Natural killer cell treated with Interleukin-12 subunit alpha and Interleukin-12 subunit beta and Interleukin-15 and Interleukin-18, amount 100 ng/mL, for 72 hours (primary cell): ENCODE data around the gene STARD3NL. TPM values are rescaled to one million over a fixed set of nuclear protein-coding genes. Genes with fewer than 3 reads are reported as not detected.
"Not testable (repeated sequence)": the region's sequence is repeated elsewhere in the genome, so short reads cannot be mapped to it uniquely, and the experiment has no call there.

Source experiments
- ATAC-seq, 2 donors: fragments of 150-1000 bp; cut with Tn5 transposase in 1 of 2; sonication (Bioruptor Pico), chemical (Tn5 transposase) in 1 of 2; 2 replicates each; pipeline ENCODE4 v1.10.0; 2021
- DNase-seq: peaks from one replicate; pipeline ENCODE4 v3.0.0; 2022; ENCODE audit warnings: low spot score
- H3K27ac Mint-ChIP-seq, 2 donors: 1 replicate in 1 of 2; 2 replicates in 1 of 2; pipeline ENCODE4 v1.8.0; 2022; ENCODE audit warnings: mixed read lengths in 2 of 2, mild to moderate bottlenecking in 1 of 2, moderate library complexity in 1 of 2
- H3K27me3 Mint-ChIP-seq, 2 donors: 1 replicate in 1 of 2; 2 replicates in 1 of 2; pipeline ENCODE4 v1.8.0; 2022; ENCODE audit warnings: mixed read lengths in 2 of 2
- H3K36me3 Mint-ChIP-seq: one replicate; pipeline ENCODE4 v1.8.0; 2022; ENCODE audit warnings: mixed read lengths
- H3K4me1 Mint-ChIP-seq, 2 donors: 1 replicate in 1 of 2; 2 replicates in 1 of 2; pipeline ENCODE4 v1.8.0; 2022; ENCODE audit warnings: low read depth in 2 of 2, mixed read lengths in 2 of 2, mild to moderate bottlenecking in 1 of 2
- H3K4me3 Mint-ChIP-seq: one replicate; pipeline ENCODE4 v1.8.0; 2022; ENCODE audit warnings: mixed read lengths
- H3K9me3 Mint-ChIP-seq: 2 replicates; pipeline ENCODE4 v1.8.0; 2022; ENCODE audit warnings: mixed read lengths
- total RNA-seq, 2 donors: library from RNA; stranded (reverse); gene quantifications; one replicate each; pipeline ENCODE4 v1.2.3, GENCODE V29; 2022

STARD3NL gene
- total RNA-seq, 2 donors from 2014 or later, result 49.3 to 52.1 TPM

GRCh38 chr7:38169847-38170246, 8.2 kb upstream of the STARD3NL start:
- H3K27me3 Mint-ChIP-seq, result peaks cover 0 to 15% of the 10 kb centered on the region in 2 donors

GRCh38 chr7:38171623-38172391, 6.2 kb upstream of the STARD3NL start:
- H3K4me1 Mint-ChIP-seq, result peaks cover 18 to 48% of the 10 kb centered on the region in 2 donors
- H3K27me3 Mint-ChIP-seq, result peaks cover 0 to 17% of the 10 kb centered on the region in 2 donors
- peak overlapping the region in 1 of 2 donors; percentile 3 for H3K27ac Mint-ChIP-seq
- ATAC-seq (peak in 1 of 2 donors; percentile 53), DNase-seq (no peak)
- peak overlapping the region; percentile 50 for H3K4me3 Mint-ChIP-seq
- no peaks in the 10 kb centered on the region for H3K9me3 Mint-ChIP-seq
- H3K36me3 Mint-ChIP-seq, result no peaks in the 10 kb centered on the region

More at GRCh38 chr7:38169847-38170246, 8.2 kb upstream of the STARD3NL start:
- H3K4me3 Mint-ChIP-seq, result peak overlapping the region; percentile 23
- H3K4me1 Mint-ChIP-seq, result peaks cover 18 to 48% of the 10 kb centered on the region in 2 donors
- ATAC-seq (peak; percentile 55 to 97), DNase-seq (no peak)
- no peak overlapping the region for H3K27ac Mint-ChIP-seq
- H3K9me3 Mint-ChIP-seq, result no peaks in the 10 kb centered on the region
- H3K36me3 Mint-ChIP-seq, result no peaks in the 10 kb centered on the region

GRCh38 chr7:38175547-38175946, 2.5 kb upstream of the STARD3NL start:
- Mint-ChIP-seq H3K4me1 (peaks cover 36 to 46% of the 10 kb centered on the region in 2 donors), H3K27me3 (peaks cover 0 to 17% of the 10 kb centered on the region in 2 donors)
- H3K9me3 Mint-ChIP-seq, H3K27ac Mint-ChIP-seq, DNase-seq, H3K4me3 Mint-ChIP-seq, ATAC-seq, H3K36me3 Mint-ChIP-seq: not testable (repeated sequence)

- Mint-ChIP-seq H3K4me1 (peaks cover 37 to 44% of the 10 kb centered on the region in 2 donors), H3K9me3 (no peaks in the 10 kb centered on the region), H3K27me3 (peaks cover 0 to 13% of the 10 kb centered on the region in 2 donors), H3K4me3 (peak overlapping the region; percentile 92), H3K27ac (peak overlapping the region; percentile 81 to 96), H3K36me3 (no peaks in the 10 kb centered on the region)
- ATAC-seq (no peak), DNase-seq (no peak)
These were observed 433 bp upstream of the STARD3NL start for GRCh38 chr7:38177621-38178003.

- H3K9me3 Mint-ChIP-seq, result no peaks in the 10 kb centered on the region
- DNase-seq (peak; percentile 69), ATAC-seq (peak; percentile 48 to 56)
- peaks cover 42 to 48% of the 10 kb centered on the region in 2 donors for H3K4me1 Mint-ChIP-seq
- peaks cover 1% of the 10 kb centered on the region for H3K36me3 Mint-ChIP-seq
- H3K4me3 Mint-ChIP-seq, result peak overlapping the region; percentile 92
- peaks cover 0 to 11% of the 10 kb centered on the region in 2 donors for H3K27me3 Mint-ChIP-seq
- H3K27ac Mint-ChIP-seq, result peak overlapping the region; percentile 81 to 96
These were observed 775 bp downstream of the STARD3NL start for GRCh38 chr7:38178695-38179344.

GRCh38 chr7:38179776-38180226, 1.8 kb downstream of the STARD3NL start:
- peaks cover 7% of the 10 kb centered on the region for H3K36me3 Mint-ChIP-seq
- peak overlapping the region; percentile 92 for H3K4me3 Mint-ChIP-seq
- peaks cover 0 to 3% of the 10 kb centered on the region in 2 donors for H3K27me3 Mint-ChIP-seq
- peaks cover 45 to 47% of the 10 kb centered on the region in 2 donors for H3K4me1 Mint-ChIP-seq
- DNase-seq (no peak), ATAC-seq (no peak)
- H3K9me3 Mint-ChIP-seq, result no peaks in the 10 kb centered on the region
- H3K27ac Mint-ChIP-seq, result peak overlapping the region; percentile 81 to 96

GRCh38 chr7:38181111-38181510, 3.1 kb downstream of the STARD3NL start:
- DNase-seq (no peak), ATAC-seq (no peak)
- Mint-ChIP-seq H3K36me3 (peaks cover 7% of the 10 kb centered on the region), H3K9me3 (no peaks in the 10 kb centered on the region), H3K27me3 (no peaks in the 10 kb centered on the region), H3K4me1 (peaks cover 55 to 61% of the 10 kb centered on the region in 2 donors), H3K27ac (no peak overlapping the region), H3K4me3 (no peak overlapping the region)

GRCh38 chr7:38182450-38182849, 4.4 kb downstream of the STARD3NL start:
- no peaks in the 10 kb centered on the region for H3K27me3 Mint-ChIP-seq
- DNase-seq, result no peak
- H3K9me3 Mint-ChIP-seq, result no peaks in the 10 kb centered on the region
- H3K4me1 Mint-ChIP-seq, result peaks cover 59 to 72% of the 10 kb centered on the region in 2 donors
- H3K27ac Mint-ChIP-seq, result no peak overlapping the region
- H3K4me3 Mint-ChIP-seq, result no peak overlapping the region
- peaks cover 7% of the 10 kb centered on the region for H3K36me3 Mint-ChIP-seq
- no peak for ATAC-seq

- Mint-ChIP-seq H3K27me3 (no peaks in the 10 kb centered on the region), H3K4me3 (no peak overlapping the region), H3K9me3 (no peaks in the 10 kb centered on the region), H3K27ac (no peak overlapping the region), H3K4me1 (peaks cover 50 to 73% of the 10 kb centered on the region in 2 donors), H3K36me3 (peaks cover 7% of the 10 kb centered on the region)
- ATAC-seq (no peak), DNase-seq (no peak)
These were observed 7.6 kb downstream of the STARD3NL start for GRCh38 chr7:38185395-38186307.

GRCh38 chr7:38186593-38187314, 8.7 kb downstream of the STARD3NL start:
- no peak overlapping the region for H3K27ac Mint-ChIP-seq
- H3K4me1 Mint-ChIP-seq, result peaks cover 51 to 68% of the 10 kb centered on the region in 2 donors
- DNase-seq, result no peak
- peaks cover 11% of the 10 kb centered on the region for H3K36me3 Mint-ChIP-seq
- H3K27me3 Mint-ChIP-seq, result no peaks in the 10 kb centered on the region
- no peaks in the 10 kb centered on the region for H3K9me3 Mint-ChIP-seq
- no peak for ATAC-seq
- H3K4me3 Mint-ChIP-seq, result no peak overlapping the region

GRCh38 chr7:38187794-38188440, 9.9 kb downstream of the STARD3NL start:
- H3K4me3 Mint-ChIP-seq, result no peak overlapping the region
- H3K36me3 Mint-ChIP-seq, result peaks cover 12% of the 10 kb centered on the region
- H3K27me3 Mint-ChIP-seq, result no peaks in the 10 kb centered on the region
- no peak for ATAC-seq
- peak overlapping the region in 1 of 2 donors; percentile 6 for H3K27ac Mint-ChIP-seq
- no peak for DNase-seq
- H3K4me1 Mint-ChIP-seq, result peaks cover 54 to 70% of the 10 kb centered on the region in 2 donors
- H3K9me3 Mint-ChIP-seq, result no peaks in the 10 kb centered on the region

- peaks cover 6% of the 10 kb centered on the region for H3K36me3 Mint-ChIP-seq
- no peaks in the 10 kb centered on the region for H3K9me3 Mint-ChIP-seq
- H3K4me3 Mint-ChIP-seq, result no peak overlapping the region
- ATAC-seq (no peak), DNase-seq (no peak)
- H3K27ac Mint-ChIP-seq, result no peak overlapping the region
- H3K27me3 Mint-ChIP-seq, result no peaks in the 10 kb centered on the region
- peaks cover 44 to 57% of the 10 kb centered on the region in 2 donors for H3K4me1 Mint-ChIP-seq
These were observed 11.3 kb downstream of the STARD3NL start for GRCh38 chr7:38189231-38189938.
